GM19468 (cell line): ENCODE results near the gene KIAA1328.

Experiments used
- ATAC-seq: cut with Tn5 transposase; IDR thresholded peaks from one replicate; pipeline ENCODE4 v1.9.1; 2021; ENCODE audit warnings: mild to moderate bottlenecking, moderate library complexity, moderate number of reproducible peaks; ENCODE audit not compliant: unreplicated experiment; ENCODE audit errors: extremely low read depth

KIAA1328 gene

DNA sequence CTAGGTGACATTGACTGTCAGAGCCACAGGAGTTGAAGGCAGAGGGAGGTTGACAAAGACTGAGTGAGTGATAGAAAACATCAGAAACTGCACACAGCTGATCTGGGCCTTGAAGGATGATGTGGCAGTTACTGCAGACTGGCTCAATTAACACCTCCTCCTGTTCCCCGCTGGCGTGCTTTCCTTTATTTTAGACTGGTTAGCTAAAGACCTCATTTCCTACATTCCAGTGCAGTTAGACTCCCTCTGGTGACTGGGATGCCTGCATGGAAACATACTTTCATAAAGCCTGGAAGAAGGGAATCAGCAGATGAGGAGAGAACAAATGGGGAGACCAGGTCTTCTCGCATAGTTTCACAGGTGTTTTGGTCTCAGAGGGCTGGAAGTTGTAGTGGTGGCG lies 7.2 kb upstream of the KIAA1328 start:
- no peak for ATAC-seq

DNA sequence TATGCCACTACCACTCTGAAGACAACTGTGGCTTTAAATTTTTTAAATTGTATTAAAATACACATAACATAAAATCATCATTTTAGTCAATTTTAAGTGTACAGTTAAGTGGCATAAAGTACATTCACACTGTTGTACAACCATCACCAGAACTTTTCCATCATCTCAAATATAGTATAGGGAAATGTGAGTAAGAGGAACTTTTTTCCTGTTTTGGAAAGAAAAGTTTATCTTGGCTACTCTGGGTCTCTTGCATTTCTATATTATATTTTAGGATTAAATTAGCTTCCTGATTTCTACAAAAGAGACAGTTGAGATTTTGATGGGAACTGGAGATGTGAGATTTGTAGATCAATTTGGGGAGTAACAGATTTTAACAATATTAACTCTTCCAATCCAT lies 3.4 kb upstream of the KIAA1328 start:
- ATAC-seq: no peak

DNA sequence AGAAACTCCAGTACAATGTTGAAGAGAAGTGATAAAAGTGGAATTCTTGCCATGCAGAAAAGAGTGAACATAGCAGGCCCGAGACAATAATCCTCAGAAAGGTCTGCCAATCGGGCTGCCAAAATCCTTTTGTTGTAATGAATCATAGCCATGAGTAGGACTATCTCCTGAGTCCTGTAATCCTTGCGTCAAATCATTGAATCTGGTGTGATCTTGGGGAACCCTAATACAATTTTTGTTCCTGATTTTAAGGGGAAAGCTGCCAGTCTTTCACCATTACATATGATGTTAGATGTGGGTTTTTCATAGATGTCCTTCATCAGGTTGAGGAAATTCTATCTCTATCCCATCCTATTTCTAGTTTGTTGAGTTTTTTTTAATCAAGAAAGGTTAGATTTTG lies 2.4 kb upstream of the KIAA1328 start:
- no peak for ATAC-seq

DNA sequence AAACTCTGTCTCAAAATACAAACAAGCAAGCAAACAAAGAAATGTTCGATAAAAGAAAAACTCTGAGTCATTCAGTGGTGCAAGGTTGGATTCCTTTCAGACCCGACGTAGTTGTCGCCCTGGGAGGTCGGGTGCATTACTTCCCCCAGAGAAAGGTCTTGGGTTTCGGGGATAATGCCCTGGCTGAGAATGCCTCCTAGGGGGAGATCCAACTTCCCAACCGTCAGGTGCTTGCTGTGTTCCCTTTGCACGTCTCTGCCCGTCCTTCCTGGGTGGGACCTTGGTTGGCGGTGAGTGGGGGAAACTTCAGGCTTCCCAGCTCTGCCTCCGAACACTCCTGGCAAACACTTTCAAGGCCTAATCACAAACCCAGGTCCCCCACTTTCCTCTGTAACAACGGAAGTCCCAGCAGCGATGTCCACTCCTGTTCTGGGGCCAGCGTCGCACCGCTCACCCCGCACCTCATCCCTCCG lies 734 bp upstream of the KIAA1328 start:
- no peak for ATAC-seq

DNA sequence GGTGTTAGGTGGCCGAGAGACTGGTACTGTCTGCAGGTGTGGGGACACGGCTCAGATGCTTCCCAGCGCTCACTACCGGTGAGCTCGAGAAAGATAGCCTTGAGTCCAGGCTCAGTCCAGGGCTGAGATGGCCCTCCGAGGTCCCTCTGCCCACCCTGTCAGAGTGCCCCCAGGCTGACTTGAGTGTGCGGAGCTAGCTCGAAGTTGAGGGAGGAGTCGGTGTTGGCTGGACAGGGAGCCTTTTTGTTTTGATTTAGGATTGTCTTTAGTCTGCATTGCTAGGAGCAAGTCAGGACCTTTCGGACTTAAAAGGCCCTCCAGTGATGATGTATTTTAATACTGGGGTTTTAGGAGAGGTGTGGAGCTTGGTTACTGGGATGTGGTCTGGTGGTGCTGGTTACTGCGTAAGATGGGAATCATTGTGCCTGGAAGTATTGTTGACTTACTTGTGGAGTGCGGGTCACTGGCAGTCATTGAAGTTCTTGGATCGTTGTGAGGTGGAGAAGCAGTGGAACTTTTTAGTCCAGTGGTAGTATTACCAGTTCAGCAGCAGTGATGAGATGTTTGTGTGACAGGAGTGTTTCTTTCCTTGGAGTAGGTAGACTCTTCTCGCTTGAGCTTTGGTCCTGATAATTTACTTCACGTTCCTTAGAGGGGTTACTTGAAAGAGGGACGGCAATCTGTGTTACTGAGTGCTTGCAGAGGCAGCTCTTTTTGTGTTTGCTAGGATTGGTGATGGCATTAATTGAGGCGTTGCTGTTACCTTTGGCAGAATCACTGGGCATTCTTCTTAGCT lies 633 bp downstream of the KIAA1328 start:
- ATAC-seq: no peak

DNA sequence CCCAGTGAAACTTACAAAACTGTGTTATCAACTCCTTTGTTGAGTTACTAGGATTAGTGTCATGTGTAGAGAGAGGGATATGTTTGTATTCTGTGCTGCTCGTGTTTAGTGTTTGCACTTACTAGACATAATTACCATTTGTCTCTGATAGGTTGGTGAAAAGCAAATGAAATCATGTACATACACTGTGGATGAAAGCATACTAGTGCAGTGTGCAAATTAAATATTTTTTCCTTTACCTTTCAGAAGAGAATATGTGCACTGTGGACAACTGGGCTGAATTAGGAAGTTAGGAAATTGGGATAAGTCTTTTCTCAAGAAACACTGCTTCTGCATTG lies 1.2 kb downstream of the KIAA1328 start:
- no peak for ATAC-seq

DNA sequence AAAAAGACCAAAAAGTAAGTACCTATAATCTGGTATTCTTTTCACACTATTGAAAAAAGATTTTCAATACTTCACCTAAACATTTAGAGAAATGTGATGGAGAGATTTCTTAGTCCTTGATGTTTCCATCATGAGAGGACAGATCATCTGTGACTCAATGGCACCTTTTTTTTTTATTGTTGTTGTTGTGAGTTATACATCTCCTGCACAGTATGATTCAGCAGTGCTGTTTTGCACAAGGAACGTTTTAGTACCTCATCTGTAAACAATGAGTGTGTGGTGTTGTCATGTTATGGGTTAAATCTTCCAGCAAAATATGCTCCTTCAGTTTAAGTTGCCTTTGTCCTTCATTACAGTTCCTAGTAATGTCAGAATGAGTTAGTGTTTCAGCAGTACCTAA lies 2.2 kb downstream of the KIAA1328 start:
- no peak for ATAC-seq

DNA sequence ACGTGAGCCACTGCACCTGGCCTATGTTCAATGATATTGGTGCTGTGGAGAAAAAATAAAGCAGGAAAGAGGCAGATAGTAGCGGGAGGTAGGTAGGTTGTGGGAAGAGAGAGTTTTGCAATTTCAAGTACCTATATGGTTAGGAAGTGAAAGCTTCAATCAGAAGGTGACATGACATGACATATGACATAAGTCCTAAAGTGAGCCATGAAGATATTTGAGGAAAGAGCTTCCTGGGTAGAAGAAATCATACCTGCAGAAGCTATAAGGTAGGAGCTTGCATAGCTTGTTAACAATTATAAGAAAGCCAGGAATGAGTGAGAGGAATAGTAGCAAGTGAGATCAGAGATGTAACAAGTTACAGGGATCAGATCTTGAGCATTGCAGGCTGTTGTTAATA lies 4.2 kb downstream of the KIAA1328 start:
- ATAC-seq: no peak

DNA sequence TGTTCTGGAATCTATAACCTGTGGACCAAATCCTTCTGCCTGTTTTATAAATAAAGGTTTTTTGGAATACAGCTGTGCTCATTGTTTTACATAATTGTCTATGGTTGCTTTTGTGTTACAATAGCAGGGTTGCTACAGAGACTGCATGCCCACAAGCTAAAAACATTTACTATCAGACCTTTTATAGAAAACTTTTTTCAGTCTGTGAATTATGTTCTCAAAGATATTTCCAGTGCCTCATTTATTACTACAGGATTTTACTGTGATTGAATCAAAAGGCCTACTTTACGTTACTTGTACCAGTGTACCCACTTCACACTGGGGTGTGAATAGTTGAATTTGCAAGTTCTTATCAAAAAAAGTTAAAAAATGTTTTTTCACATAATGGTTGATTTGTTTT lies 7.0 kb downstream of the KIAA1328 start:
- no peak for ATAC-seq

DNA sequence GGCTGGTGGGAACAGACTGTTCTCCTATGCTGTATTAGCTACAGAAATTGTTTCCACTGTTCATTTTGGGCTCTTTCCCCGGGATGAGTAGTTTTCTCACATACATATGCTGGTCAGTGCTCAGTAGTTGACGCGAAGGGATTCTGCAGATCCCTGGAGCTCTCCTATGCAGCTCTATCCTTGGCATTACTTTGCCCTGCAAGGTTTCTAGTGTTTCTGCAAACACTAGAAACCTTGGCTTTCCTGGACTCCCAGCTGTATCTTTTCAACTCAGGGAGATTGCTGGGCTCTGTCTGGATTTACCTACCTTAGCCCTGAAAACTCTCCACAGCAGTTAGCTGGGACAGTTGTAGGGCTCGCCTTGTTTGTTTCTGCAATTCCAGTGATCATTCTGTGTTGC lies 10.9 kb downstream of the KIAA1328 start:
- no peak for ATAC-seq

DNA sequence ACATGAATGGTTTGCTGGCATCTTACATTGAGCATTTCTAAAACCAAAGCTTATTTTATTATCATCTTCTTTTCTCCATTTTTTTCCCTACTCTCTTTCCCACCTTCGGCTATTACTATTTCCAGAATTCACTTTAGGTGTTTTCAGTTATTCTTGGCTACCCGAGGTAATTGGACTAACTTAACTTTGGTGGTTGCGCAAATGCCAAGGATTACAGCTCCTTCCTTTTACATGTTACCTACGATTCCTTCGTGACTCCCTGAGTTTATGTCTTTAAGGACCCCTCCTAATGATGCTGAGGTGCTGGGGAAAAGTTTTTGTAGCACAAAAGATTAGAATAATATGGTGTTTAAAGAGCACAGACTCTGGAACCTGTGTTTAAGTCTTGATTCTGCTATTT lies 14.3 kb downstream of the KIAA1328 start:
- ATAC-seq: no peak

DNA sequence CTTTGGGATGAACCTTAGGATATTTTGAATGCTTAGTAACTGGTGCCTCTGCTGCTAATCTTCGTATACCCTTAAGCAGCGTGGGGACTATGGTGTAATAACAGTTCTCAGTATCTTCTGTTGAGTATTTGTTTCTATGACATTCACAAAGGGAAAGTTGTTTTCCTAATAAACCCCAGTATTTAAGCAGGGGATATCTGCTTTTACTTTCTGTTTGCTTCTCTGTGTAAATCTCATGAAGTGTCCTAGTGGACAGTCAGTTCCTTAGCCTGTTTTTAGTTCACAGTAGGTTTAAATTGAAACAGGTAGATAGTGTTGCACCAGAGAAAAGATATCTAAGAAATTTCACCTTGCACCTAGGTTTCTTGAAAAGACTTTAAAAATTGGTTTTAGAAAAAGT lies 14.9 kb downstream of the KIAA1328 start:
- ATAC-seq: no peak

DNA sequence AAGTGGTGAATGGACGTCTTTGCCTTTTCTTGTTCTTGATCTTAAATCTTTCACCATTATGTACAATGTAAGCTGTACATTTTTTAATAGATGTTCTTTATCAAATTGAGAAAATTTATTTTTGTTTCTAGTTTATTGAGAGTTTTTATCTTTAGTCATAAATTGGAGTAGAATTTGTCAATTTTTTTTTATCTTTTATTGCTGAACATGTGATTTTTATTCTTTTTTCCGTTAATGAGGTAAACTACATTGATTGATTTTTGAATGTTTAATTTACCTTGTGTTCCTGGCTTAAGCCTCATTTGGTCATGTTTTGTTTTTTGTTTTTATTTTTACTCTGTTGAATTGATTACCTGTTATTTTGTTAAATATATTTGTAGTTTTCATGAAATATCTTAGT lies 19.7 kb downstream of the KIAA1328 start:
- no peak for ATAC-seq

DNA sequence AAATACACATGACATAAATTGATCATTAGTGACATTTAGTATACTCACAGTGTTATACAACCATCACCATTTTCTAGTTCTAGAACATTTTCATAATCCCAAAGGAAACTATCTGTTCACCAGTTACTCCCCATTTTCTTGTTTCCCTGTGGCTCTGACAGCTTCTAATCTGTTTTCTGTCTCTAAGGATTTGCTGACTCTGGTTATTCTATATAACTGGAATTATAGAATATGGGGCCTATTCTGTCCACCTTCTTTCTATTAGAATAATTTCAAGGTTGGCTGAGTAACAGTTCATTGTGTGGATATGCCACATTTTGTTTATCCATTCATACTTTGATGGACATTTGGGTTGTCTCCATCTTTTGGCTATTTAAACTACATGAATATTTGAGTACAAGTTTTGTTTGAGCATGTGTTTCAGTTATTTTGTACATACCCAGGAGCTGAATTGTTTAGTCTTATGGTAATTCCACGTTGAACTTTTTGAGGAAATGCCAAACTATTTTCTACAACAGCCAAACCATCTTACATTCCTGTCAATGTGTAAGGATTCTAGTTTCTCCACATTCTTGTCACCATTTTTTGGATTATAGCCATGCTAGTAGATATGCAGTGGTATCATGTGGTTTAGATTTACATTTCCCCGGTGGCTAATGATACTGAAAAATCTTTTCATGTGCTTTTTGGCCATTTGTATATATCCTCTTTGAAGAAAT lies 20.5 kb downstream of the KIAA1328 start:
- ATAC-seq: no peak

DNA sequence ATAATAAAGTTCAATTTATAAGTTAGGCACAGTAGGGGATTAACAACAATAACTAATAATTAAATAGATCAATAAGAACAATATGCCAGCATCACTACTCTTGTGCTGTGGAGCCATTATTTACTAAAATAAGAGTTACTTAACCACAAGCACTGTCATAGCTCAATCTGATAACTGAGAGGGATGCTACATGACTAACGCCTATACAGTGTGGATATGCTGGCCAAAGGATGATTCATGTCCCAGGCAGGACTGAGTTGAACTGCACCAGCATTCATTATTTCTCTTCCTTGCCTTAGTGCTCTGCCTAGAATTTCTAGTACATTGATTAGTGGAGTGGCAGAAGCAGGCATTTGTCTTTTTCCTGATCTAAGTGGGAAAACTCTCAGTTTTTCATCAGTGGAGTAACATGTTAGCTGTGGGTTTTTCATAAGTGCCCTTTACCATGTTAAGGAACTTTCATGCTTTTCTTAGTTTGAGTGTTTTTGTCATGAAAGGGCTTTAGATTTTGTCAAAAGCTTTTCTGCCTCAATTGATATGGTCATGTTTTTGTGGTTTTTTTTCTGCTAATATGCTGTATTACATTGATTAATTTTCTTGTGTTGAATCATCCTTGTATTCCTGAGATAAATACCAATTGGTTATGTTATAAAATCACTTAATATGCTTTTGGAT lies 21.7 kb downstream of the KIAA1328 start:
- ATAC-seq: no peak

DNA sequence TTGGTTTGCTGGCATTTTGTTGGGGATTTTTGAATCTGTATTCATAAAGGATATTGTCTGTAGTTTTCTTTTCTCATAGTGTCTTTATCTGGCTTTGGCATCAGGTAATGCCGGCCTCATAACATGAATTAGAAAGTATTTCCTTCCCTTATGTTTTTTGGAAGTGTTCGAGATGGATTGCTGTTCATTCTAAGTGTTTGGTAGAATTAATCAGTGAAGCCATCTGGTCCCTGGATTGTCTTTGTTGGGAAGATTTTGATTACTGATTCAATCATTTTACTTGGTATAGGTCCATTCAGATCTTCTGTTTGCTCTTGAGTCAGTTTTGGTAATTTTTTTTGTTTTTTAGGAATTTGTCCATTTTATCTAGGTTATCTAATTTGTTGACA lies 22.3 kb downstream of the KIAA1328 start:
- no peak for ATAC-seq

DNA sequence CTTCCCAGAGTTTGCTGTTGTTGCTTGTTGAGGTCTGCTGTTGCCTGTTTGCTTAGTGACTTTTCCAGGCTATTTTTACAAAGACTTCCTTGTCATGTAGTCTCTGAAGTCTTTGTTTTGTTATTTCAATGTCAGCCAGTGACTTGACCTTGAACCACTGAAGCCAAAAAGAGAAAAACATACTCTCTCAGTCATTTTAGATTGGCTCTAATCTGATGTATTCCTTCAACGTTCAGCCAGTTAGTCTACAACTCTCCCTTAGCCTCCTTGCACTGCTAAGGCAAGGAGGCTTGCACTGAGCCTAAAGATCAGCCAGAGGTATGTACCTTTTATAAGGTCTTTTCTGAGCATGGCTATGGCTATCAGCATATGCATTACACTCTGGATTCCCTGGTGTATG lies 27.9 kb downstream of the KIAA1328 start:
- no peak for ATAC-seq

DNA sequence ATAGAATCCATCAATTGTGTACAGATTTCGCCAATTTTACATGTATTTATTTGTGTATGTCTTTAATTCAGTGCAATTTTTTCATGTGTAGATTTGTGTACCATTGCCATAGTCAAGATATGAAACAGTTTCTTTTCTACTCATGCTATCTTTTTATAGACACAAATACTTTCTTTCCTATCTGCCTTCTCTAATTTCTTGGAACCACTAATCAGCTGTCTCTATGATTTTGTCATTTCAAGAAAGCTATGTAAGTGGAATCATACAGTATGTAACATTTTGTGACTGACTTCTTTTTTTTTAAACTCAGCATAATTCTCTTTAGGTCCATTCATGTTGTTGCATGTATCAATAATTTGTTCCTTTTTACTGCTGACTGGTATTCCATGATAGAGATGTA lies 33.3 kb downstream of the KIAA1328 start:
- ATAC-seq: no peak

DNA sequence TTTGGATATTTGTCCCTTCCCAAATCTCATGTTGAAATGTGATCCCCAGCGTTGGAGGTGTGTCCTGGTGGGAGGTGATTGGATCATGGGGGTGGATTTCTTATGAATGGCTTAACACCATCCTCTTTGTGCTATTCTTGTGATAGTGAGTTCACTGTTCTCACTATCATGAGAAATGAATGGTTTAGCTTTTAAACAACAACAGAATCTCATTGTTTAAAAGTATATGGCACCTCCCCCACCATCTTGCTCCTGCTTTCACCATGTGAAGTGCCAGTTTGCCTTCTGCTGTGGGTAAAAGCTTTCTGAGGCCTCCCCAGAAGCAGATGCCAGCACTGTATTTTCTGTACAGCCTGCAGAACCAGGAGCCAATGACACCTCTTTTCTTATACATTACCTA lies 38.1 kb downstream of the KIAA1328 start:
- no peak for ATAC-seq

DNA sequence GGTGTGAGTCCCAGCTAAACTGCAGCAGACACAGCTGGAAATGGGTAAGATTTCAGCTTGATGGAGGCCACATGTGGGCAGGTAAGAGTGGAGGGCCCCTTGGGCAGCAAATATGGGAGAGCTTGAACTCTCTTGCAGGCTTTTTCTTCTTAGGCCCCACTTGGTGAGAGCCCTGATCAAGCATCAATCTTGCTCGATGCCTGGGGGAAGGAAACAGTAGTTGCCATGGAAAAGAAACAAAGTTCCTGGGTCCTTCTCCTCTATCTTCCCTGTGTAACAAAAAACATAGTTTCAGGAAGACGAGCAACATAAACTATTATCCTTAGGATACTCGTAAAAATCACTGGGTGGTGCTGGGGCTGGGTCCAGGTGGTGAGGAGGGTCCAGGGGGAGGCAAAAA lies 42.9 kb downstream of the KIAA1328 start:
- no peak for ATAC-seq

DNA sequence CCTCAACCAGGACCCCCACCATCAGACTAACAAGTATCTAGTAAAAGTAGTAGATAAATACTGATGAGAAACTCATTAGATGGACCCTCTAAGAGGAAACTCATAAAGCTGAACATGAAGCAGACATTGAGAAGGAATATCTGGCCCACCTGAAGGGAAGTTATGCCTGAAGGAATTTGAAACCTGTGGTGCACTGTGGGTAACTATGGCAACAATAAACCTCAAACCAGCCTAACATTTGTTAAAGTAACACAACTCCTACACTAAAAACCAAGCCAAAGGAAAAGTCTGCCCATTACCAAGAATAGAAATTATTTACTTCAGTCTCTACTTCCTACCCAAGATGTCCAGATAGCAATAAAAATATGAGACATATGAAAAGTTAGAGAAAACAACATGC lies 43.4 kb downstream of the KIAA1328 start:
- ATAC-seq: no peak
